22Rv1 (cell line): ENCODE data around the gene RNF157.

Experiments used
- ZFX ChIP-seq: fragments of 450-650 bp; IDR thresholded peaks from 2 replicates; pipeline ENCODE4 v1.6.1; 2017; ENCODE audit warnings: antibody characterized with exemption, borderline replicate concordance
- TF ChIP-seq, protein P1 (sequence below): fragments of 450-650 bp; IDR thresholded peaks from 2 replicates; pipeline ENCODE4 v1.5.1; 2017; ENCODE audit warnings: mild to moderate bottlenecking

DNA sequence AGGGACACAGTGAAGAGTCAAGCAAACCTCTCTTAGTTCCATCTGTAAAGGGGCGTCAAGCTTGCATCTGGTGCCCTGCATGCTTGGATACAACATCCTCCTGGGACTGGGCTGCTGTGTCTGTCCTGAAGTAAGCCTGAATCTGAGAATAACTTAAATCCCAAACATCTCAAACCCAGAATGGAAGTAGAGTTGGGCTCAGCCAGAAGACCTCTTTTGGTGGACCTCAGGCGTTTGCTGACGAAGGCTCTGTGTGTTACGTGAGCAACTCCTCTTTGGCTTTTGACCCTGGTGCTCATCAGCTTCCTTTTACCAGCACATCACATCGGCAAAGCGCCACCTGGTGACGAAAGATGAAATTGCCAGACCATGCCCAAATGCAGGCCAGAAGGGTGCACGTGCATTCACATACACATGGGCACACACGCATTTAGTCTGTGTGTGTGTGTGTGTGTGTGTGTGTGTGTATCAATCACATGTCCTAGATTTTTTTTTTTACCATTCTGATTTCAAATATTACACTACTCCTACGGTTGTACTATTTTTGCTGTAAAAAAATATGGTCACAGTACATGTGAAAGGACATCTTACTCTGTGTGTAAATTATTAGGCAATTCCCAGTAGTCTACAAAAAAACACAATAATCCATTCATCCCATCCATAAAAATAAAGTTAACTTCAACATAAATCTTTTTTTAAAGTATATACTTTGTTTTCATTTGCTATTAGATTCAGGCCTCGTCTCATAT lies 58.1 kb downstream of the RNF157 start:
- TF ChIP-seq, protein P1, sequence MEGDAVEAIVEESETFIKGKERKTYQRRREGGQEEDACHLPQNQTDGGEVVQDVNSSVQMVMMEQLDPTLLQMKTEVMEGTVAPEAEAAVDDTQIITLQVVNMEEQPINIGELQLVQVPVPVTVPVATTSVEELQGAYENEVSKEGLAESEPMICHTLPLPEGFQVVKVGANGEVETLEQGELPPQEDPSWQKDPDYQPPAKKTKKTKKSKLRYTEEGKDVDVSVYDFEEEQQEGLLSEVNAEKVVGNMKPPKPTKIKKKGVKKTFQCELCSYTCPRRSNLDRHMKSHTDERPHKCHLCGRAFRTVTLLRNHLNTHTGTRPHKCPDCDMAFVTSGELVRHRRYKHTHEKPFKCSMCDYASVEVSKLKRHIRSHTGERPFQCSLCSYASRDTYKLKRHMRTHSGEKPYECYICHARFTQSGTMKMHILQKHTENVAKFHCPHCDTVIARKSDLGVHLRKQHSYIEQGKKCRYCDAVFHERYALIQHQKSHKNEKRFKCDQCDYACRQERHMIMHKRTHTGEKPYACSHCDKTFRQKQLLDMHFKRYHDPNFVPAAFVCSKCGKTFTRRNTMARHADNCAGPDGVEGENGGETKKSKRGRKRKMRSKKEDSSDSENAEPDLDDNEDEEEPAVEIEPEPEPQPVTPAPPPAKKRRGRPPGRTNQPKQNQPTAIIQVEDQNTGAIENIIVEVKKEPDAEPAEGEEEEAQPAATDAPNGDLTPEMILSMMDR, result peak; percentile 91
- no peak for TF ChIP-seq ZFX
